ENCODE data around the gene CADM2.

Gene CADM2

GRCh38 chr3:85384372-85384771 is 425.6 kb downstream of the CADM2 start:
- no peak overlapping the region for H3K27ac ChIP-seq
- no peak overlapping the region for H3K9ac ChIP-seq
- H3K4me1 ChIP-seq (ENCODE audit: low read depth, poor library complexity, severe bottlenecking), result no peaks in the 10 kb centered on the region
- H3K79me2 ChIP-seq (ENCODE audit: insufficient read depth, low read depth), result no peaks in the 10 kb centered on the region
- H3K4me3 ChIP-seq (IDR thresholded peaks at IDR 0.05; ENCODE audit: insufficient read depth, low read depth, low read length), result no peak overlapping the region
- H4K20me1 ChIP-seq (ENCODE audit: insufficient read depth), result no peaks in the 10 kb centered on the region
- no peaks in the 10 kb centered on the region for H3K27me3 ChIP-seq (ENCODE audit: insufficient read depth, low read depth)
- no peaks in the 10 kb centered on the region for H3K36me3 ChIP-seq (ENCODE audit: insufficient read depth)
- H2AFZ ChIP-seq (ENCODE audit: low read depth), result no peak overlapping the region
- TF ChIP-seq CTCF (conservative IDR thresholded peaks at IDR 0.05; ENCODE audit: low read depth, low read length), result no peak
- H3K4me2 ChIP-seq, result no peak overlapping the region

- Histone ChIP-seq H3K4me3 (IDR thresholded peaks at IDR 0.05; ENCODE audit: insufficient read depth, low read depth, low read length) (no peak overlapping the region), H3K79me2 (ENCODE audit: insufficient read depth, low read depth) (no peaks in the 10 kb centered on the region), H3K27ac (no peak overlapping the region), H3K4me1 (ENCODE audit: low read depth, poor library complexity, severe bottlenecking) (no peaks in the 10 kb centered on the region), H2AFZ (ENCODE audit: low read depth) (no peak overlapping the region), H3K27me3 (ENCODE audit: insufficient read depth, low read depth) (no peaks in the 10 kb centered on the region), H3K9ac (no peak overlapping the region), H3K4me2 (no peak overlapping the region), H3K36me3 (ENCODE audit: insufficient read depth) (no peaks in the 10 kb centered on the region), H4K20me1 (ENCODE audit: insufficient read depth) (no peaks in the 10 kb centered on the region)
- no peak for TF ChIP-seq CTCF (conservative IDR thresholded peaks at IDR 0.05; ENCODE audit: low read depth, low read length)
Measured at GRCh38 chr3:85387913-85388505, 429.2 kb downstream of the CADM2 start.

GRCh38 chr3:85394424-85394823 is 435.6 kb downstream of the CADM2 start:
- no peak overlapping the region for H3K4me2 ChIP-seq
- no peak overlapping the region for H3K9ac ChIP-seq
- no peaks in the 10 kb centered on the region for H3K36me3 ChIP-seq (ENCODE audit: insufficient read depth)
- H3K79me2 ChIP-seq (ENCODE audit: insufficient read depth, low read depth), result no peaks in the 10 kb centered on the region
- H2AFZ ChIP-seq (ENCODE audit: low read depth), result no peak overlapping the region
- no peak for TF ChIP-seq CTCF (conservative IDR thresholded peaks at IDR 0.05; ENCODE audit: low read depth, low read length)
- H3K4me3 ChIP-seq (IDR thresholded peaks at IDR 0.05; ENCODE audit: insufficient read depth, low read depth, low read length), result no peak overlapping the region
- H4K20me1 ChIP-seq (ENCODE audit: insufficient read depth), result no peaks in the 10 kb centered on the region
- H3K27me3 ChIP-seq (ENCODE audit: insufficient read depth, low read depth), result no peaks in the 10 kb centered on the region
- no peak overlapping the region for H3K27ac ChIP-seq
- no peaks in the 10 kb centered on the region for H3K4me1 ChIP-seq (ENCODE audit: low read depth, poor library complexity, severe bottlenecking)

- Histone ChIP-seq H4K20me1 (ENCODE audit: insufficient read depth) (no peaks in the 10 kb centered on the region), H3K4me2 (no peak overlapping the region), H3K27me3 (ENCODE audit: insufficient read depth, low read depth) (no peaks in the 10 kb centered on the region), H2AFZ (ENCODE audit: low read depth) (no peak overlapping the region), H3K4me3 (IDR thresholded peaks at IDR 0.05; ENCODE audit: insufficient read depth, low read depth, low read length) (no peak overlapping the region), H3K27ac (no peak overlapping the region), H3K79me2 (ENCODE audit: insufficient read depth, low read depth) (no peaks in the 10 kb centered on the region), H3K4me1 (ENCODE audit: low read depth, poor library complexity, severe bottlenecking) (no peaks in the 10 kb centered on the region), H3K9ac (no peak overlapping the region), H3K36me3 (ENCODE audit: insufficient read depth) (no peaks in the 10 kb centered on the region)
- TF ChIP-seq CTCF (conservative IDR thresholded peaks at IDR 0.05; ENCODE audit: low read depth, low read length), result no peak
Measured at GRCh38 chr3:85397434-85397833, 438.6 kb downstream of the CADM2 start.

All from KMS-11 (cell line).